HepG2 (cell line): ENCODE measurements around the gene LYPD6B. TPM values are rescaled to one million over a fixed set of nuclear protein-coding genes. Genes with fewer than 3 reads are reported as not detected.

Source experiments
- ATAC-seq: fragments of 200-7000 bp; cut with Tn5 transposase; 3 replicates; pipeline ENCODE4 v1.9.1; 2020; ENCODE audit warnings: mild to moderate bottlenecking, moderate library complexity
- BruUV-seq: library from RNA; stranded (reverse); fragments of 400-500 nt; replicated peaks from 2 replicates; lab custom pipeline; 2021; lab: Mats Ljungman, UMichigan
- CTCF ChIA-PET: fragments of 300-600 bp; formaldehyde crosslinking; extraction: SDS; loops from one replicate; lab custom pipeline; 2021; ENCODE audit warnings: low total read pairs, inconsistent platforms, low intra/inter-chr PET ratio; lab: Yijun Ruan, JAX
- POLR2A ChIA-PET: fragments of 350-600 bp; sonication (Branson Sonifier 250); formaldehyde crosslinking; loops from one replicate; lab custom pipeline; 2020; ENCODE audit warnings: antibody characterized with exemption, inconsistent platforms; lab: Yijun Ruan, JAX
- DNase-seq: peaks from one replicate; pipeline ENCODE4 v3.0.0-alpha.2; 2015; ENCODE audit warnings: low spot score
- FAIRE-seq: peaks from 3 replicates; lab custom pipeline; 2011; peaks lifted over from hg19 to GRCh38; lab: Jason Lieb, UNC
- H2AFZ ChIP-seq: one replicate; pipeline ENCODE4 v1.6.1; 2011; ENCODE audit warnings: low read length, inconsistent platforms
- H3K27ac ChIP-seq: fragments of 300-600 bp; 3 replicates; pipeline ENCODE4 v1.8.0; 2011; ENCODE audit warnings: mixed run types, mild to moderate bottlenecking, mixed read lengths, low read length, inconsistent platforms; ENCODE audit not compliant: insufficient read depth; ENCODE audit errors: extremely low read length
- H3K27me3 ChIP-seq, 2 experiments: fragments of 200-600 bp in 1 of 2; 2 replicates in 1 of 2; 3 replicates in 1 of 2; pipeline versions ENCODE4 v1.6.0 to v1.8.0; 2011; ENCODE audit warnings: low read length in 2 of 2, mild to moderate bottlenecking in 2 of 2, moderate library complexity in 2 of 2, inconsistent platforms in 1 of 2; ENCODE audit not compliant: insufficient read depth in 2 of 2, control insufficient read depth in 1 of 2
- H3K36me3 ChIP-seq, 2 experiments: fragments of 200-600 bp in 1 of 2; replicated peaks in 1 of 2; 2 replicates in 1 of 2; 3 replicates in 1 of 2; pipeline versions ENCODE4 v1.5.1 to v1.8.0; 2011; ENCODE audit warnings: low read length in 2 of 2, inconsistent platforms in 1 of 2; ENCODE audit not compliant: insufficient read depth in 2 of 2, control insufficient read depth in 1 of 2
- H3K4me1 ChIP-seq: 2 replicates; pipeline ENCODE4 v1.5.1; 2012; ENCODE audit warnings: low read length, inconsistent platforms; ENCODE audit not compliant: insufficient read depth
- H3K4me2 ChIP-seq: 2 replicates; pipeline ENCODE4 v1.6.0; 2011; ENCODE audit warnings: low read depth, low read length, inconsistent platforms
- H3K4me3 ChIP-seq, 3 experiments: fragments of 200-600 bp in 1 of 3; sonication (generic), shearing (Covaris generic) in 1 of 3; replicated peaks in 1 of 3; 2 replicates each; pipeline ENCODE4 v1.5.1; 2011 to 2016; ENCODE audit warnings: low read length in 3 of 3, inconsistent platforms in 2 of 3, low read depth in 2 of 3, mild to moderate bottlenecking in 2 of 3, control low read depth in 1 of 3, mixed read lengths in 1 of 3; ENCODE audit not compliant: insufficient read depth in 1 of 3
- H3K79me2 ChIP-seq: one replicate; pipeline ENCODE4 v1.6.1; 2011; ENCODE audit warnings: low read length, inconsistent platforms; ENCODE audit not compliant: insufficient read depth
- H3K9ac ChIP-seq: 2 replicates; pipeline ENCODE4 v1.6.0; 2011; ENCODE audit warnings: mild to moderate bottlenecking, low read depth, low read length, inconsistent platforms; ENCODE audit not compliant: insufficient read depth
- H3K9me3 ChIP-seq: 2 replicates; pipeline ENCODE4 v1.5.1; 2012; ENCODE audit warnings: mild to moderate bottlenecking, low read length
- H4K20me1 ChIP-seq: 2 replicates; pipeline ENCODE4 v1.6.0; 2011; ENCODE audit warnings: inconsistent platforms, mild to moderate bottlenecking, low read length, moderate library complexity; ENCODE audit not compliant: insufficient read depth
- AKAP8 ChIP-seq: sonication (generic); formaldehyde crosslinking; IDR thresholded peaks from 2 replicates; pipeline ENCODE4 v1.5.1; 2020; ENCODE audit warnings: mild to moderate bottlenecking, missing genetic modification reagents
- BRD4 ChIP-seq: sonication (generic); formaldehyde crosslinking; IDR thresholded peaks from 2 replicates; pipeline ENCODE4 v1.4.0; 2020; ENCODE audit warnings: missing genetic modification reagents
- DR1 ChIP-seq: sonication (generic); formaldehyde crosslinking; IDR thresholded peaks from 2 replicates; pipeline ENCODE4 v1.8.0; 2021; ENCODE audit warnings: mild to moderate bottlenecking, missing genetic modification reagents, inconsistent platforms
- ERF ChIP-seq: IDR thresholded peaks from 2 replicates; pipeline ENCODE4 v1.6.1; 2018; ENCODE audit warnings: missing biosample characterization, missing genetic modification reagents
- GTF2F1 ChIP-seq: fragments of 150-350 bp; IDR thresholded peaks from 2 replicates; pipeline ENCODE4 v1.6.1; 2014; ENCODE audit warnings: low read length
- LCORL ChIP-seq, 2 experiments: fragments of 450-650 bp in 1 of 2; sonication (generic) in 1 of 2; formaldehyde crosslinking in 1 of 2; IDR thresholded peaks; 2 replicates each; pipeline versions ENCODE4 v1.5.0 to v1.6.1; 2017 to 2020; ENCODE audit warnings: antibody characterized with exemption in 1 of 2, missing genetic modification reagents in 1 of 2
- MLLT10 ChIP-seq: sonication (generic); formaldehyde crosslinking; IDR thresholded peaks from 2 replicates; pipeline ENCODE4 v1.4.0; 2020; ENCODE audit warnings: missing genetic modification reagents
- NCOR1 ChIP-seq: fragments of 200-600 bp; sonication (generic); IDR thresholded peaks from 2 replicates; pipeline ENCODE4 v1.7.0; 2017; ENCODE audit warnings: antibody characterized with exemption, low read length, borderline replicate concordance
- REL ChIP-seq: sonication (generic); formaldehyde crosslinking; conservative IDR thresholded peaks from 2 replicates; pipeline ENCODE4 v1.8.0; 2022; ENCODE audit warnings: mild to moderate bottlenecking, missing genetic modification reagents, moderate library complexity
- SMC3 ChIP-seq: IDR thresholded peaks from 2 replicates; pipeline ENCODE4 v1.6.1; 2011; ENCODE audit warnings: low read length, improper control_type of control experiment
- SP1 ChIP-seq, 2 experiments: fragments of 450-650 bp in 1 of 2; sonication (generic) in 1 of 2; formaldehyde crosslinking in 1 of 2; IDR thresholded peaks; 2 replicates each; pipeline versions ENCODE4 v1.4.0 to v1.6.1; 2016 to 2020; ENCODE audit warnings: missing genetic modification reagents in 1 of 2
- XRCC5 ChIP-seq: fragments of 200-400 bp; formaldehyde crosslinking; optimal IDR thresholded peaks from 2 replicates; pipeline ENCODE3; 2017; ENCODE audit warnings: mild to moderate bottlenecking, low read length
- ZNF10 ChIP-seq: sonication (generic); formaldehyde crosslinking; IDR thresholded peaks from 2 replicates; pipeline ENCODE4 v1.4.0; 2020; ENCODE audit warnings: mild to moderate bottlenecking, low read depth, missing genetic modification reagents, borderline replicate concordance
- WGBS: methylation state at CpG from one replicate; pipeline ENCODE4 v1.1.6; 2017; ENCODE audit warnings: low lambda C conversion rate; 5-methylcytosine and 5-hydroxymethylcytosine counted together
- in situ Hi-C: cut with HindIII; loops from 2 replicates; pipeline ENCODE4 v1.10.0; 2017; ENCODE audit warnings: low pct_unique_long_range_greater_than_20kb; ENCODE audit not compliant: extremely low pct_ligation_motif_present
- intact Hi-C: fragments of 100-400 bp; cut with micrococcal nuclease; formaldehyde crosslinking; loops from one replicate; pipeline ENCODE4 v1.10.0; 2022; ENCODE audit not compliant: unreplicated experiment
- polyA plus RNA-seq, 8 experiments: library from polyadenylated mRNA; depleted of rRNA in 3 of 8; stranded (reverse) in 7 of 8; unstranded in 1 of 8; fragments of >200 nt; fragmentation: Illumina TruSeq in 4 of 8; extraction: Trizol in 4 of 8; gene quantifications; 2 replicates each; pipeline versions ENCODE4 v1.2.1 to v1.2.3, GENCODE V29; 2011 to 2016; ENCODE audit warnings: low read depth in 4 of 8, missing spikeins in 1 of 8, mixed read lengths in 1 of 8; ENCODE audit not compliant: insufficient read depth in 1 of 8
- total RNA-seq, 5 experiments: library from RNA; depleted of rRNA; stranded (reverse); fragments of >200 nt; fragmentation: Illumina TruSeq; extraction: Trizol; gene quantifications; 2 replicates each; pipeline ENCODE4 v1.2.3, GENCODE V29; 2016; ENCODE audit warnings: low read depth in 1 of 5
- TF ChIP-seq, protein P1 (sequence below): sonication (generic); formaldehyde crosslinking; IDR thresholded peaks from 2 replicates; pipeline ENCODE4 v1.4.0; 2020; ENCODE audit warnings: missing genetic modification reagents, borderline replicate concordance
- TF ChIP-seq, protein P2 (sequence below): IDR thresholded peaks from 2 replicates; pipeline ENCODE4 v1.6.1; 2018; ENCODE audit warnings: missing genetic modification reagents

LYPD6B gene
- total and polyA plus RNA-seq, 2 of the 13 experiments (the other 11 are each of a cell fraction or from before 2014, with no cell fraction given) = not detected

DNA sequence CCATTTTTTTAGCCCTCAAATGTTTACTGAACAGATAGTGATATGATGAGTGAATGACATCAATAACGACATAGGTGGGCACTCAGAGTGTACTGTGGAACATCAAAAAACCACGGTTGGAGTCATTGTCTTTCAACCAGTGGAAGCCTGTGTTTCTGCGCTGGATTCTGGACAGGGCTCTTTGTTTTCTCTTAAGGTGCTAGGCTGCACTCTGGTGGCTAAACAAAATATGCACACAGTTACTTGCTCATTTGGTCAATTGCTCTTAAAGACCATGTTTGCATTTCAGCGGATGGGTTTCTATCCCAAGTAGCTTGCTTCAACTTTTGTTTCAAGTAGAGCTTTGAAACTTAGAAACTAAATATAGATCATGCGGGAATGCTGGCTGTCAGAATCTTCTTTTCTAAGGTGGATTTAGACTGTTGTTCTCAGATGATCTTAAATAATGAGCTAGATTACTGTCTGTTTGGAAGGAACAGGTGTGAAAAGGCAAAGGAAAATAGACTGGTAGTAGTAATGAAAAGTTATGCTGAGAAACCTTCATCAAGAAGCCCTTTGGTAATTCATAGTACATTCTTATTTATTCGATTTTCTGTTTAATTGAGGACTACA, 48.5 kb upstream of the LYPD6B start (continued):
- TF ChIP-seq, protein P1, sequence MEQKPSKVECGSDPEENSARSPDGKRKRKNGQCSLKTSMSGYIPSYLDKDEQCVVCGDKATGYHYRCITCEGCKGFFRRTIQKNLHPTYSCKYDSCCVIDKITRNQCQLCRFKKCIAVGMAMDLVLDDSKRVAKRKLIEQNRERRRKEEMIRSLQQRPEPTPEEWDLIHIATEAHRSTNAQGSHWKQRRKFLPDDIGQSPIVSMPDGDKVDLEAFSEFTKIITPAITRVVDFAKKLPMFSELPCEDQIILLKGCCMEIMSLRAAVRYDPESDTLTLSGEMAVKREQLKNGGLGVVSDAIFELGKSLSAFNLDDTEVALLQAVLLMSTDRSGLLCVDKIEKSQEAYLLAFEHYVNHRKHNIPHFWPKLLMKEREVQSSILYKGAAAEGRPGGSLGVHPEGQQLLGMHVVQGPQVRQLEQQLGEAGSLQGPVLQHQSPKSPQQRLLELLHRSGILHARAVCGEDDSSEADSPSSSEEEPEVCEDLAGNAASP = 0 out of 2 replicates have a peak, but pooled peaks have one; percentile 20
- TF ChIP-seq ERF (CRISPR knock-in tag) = 0 out of 2 replicates have a peak, but pooled peaks have one; percentile 22
- TF ChIP-seq AKAP8 (CRISPR knock-in tag) = no peak
- no peak for TF ChIP-seq GTF2F1
- no peak for TF ChIP-seq ZNF10 (CRISPR knock-in tag)
- no peak for TF ChIP-seq XRCC5
- TF ChIP-seq SMC3 = peak; percentile 89
- no peak for TF ChIP-seq REL (CRISPR knock-in tag)
- TF ChIP-seq, protein P2, sequence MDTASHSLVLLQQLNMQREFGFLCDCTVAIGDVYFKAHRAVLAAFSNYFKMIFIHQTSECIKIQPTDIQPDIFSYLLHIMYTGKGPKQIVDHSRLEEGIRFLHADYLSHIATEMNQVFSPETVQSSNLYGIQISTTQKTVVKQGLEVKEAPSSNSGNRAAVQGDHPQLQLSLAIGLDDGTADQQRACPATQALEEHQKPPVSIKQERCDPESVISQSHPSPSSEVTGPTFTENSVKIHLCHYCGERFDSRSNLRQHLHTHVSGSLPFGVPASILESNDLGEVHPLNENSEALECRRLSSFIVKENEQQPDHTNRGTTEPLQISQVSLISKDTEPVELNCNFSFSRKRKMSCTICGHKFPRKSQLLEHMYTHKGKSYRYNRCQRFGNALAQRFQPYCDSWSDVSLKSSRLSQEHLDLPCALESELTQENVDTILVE = 0 out of 2 replicates have a peak, but pooled peaks have one; percentile 43
- TF ChIP-seq SP1 (IDR thresholded peaks at IDR 0.05) = no peak
- TF ChIP-seq SP1 (CRISPR knock-in tag; IDR thresholded peaks at IDR 0.05) = no peak
- no peak for TF ChIP-seq BRD4 (CRISPR knock-in tag)

DNA sequence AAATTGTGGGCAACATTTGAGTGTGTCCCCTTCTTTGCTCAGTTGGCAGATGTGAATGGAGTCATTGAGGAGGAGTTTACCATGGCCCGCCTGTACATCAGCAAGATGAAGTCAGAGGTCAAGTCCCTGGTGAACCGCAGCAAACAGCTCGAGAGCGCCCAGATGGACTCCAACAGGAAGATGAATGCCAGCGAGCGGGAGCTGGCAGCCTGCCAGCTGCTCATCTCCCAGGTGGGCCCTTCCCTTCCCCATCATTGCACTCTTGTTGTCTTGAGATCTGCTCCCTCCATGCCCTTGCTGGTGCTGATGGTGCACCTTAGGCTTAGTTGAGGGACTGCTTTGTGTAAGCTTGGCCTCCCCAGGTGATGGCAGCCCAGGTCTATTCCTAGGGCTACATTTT, 47.5 kb upstream of the LYPD6B start:
- CTCF ChIA-PET = no interaction called here
- DNase-seq (peak; percentile 9), ATAC-seq (no peak), FAIRE-seq (no peak)
- Histone ChIP-seq H3K9me3 (no peaks in the 10 kb centered on the region), H2AFZ (no peak overlapping the region), H3K4me2 (no peak overlapping the region), H3K79me2 (no peaks in the 10 kb centered on the region), H3K27ac (no peak overlapping the region), H3K9ac (no peak overlapping the region)
- WGBS = 7% methylated on average over 3 of the region's 6 CpGs
- no TSS peak for BruUV-seq
- POLR2A ChIA-PET = no interaction called here
- in situ Hi-C loops = loop anchor here (25.0 kb wide), 2 partner anchors 354 to 1054 kb away; partner anchors contain the start of gene EPC2
- peak; percentile 85; the same call in 1 of the 2 replicates for TF ChIP-seq LCORL (IDR thresholded peaks at IDR 0.05)
- TF ChIP-seq LCORL (CRISPR knock-in tag; IDR thresholded peaks at IDR 0.05) = no peak
- TF ChIP-seq DR1 (CRISPR knock-in tag) = no peak
- no peak for TF ChIP-seq MLLT10
- TF ChIP-seq NCOR1 = no peak
- TF ChIP-seq, all 625 proteins: peak for 1
- Histone ChIP-seq H4K20me1 (no peaks in the 10 kb centered on the region), H3K27me3 (peaks cover 0 to 1% of the 10 kb centered on the region in 2 experiments; a peak in 3 of 5 replicates), H3K4me3 (no peak overlapping the region), H3K4me1 (no peaks in the 10 kb centered on the region), H3K36me3 (no peaks in the 10 kb centered on the region)
- intact Hi-C loops = loop anchor here (1.0 to 5.0 kb wide), 5 partner anchors 65 to 1054 kb away; no protein-coding TSS in a partner anchor
